M059J (cell line): Measurements from ENCODE around the gene PFKFB2. TPM values are rescaled to one million over a fixed set of nuclear protein-coding genes. Genes with fewer than 3 reads are reported as not detected.

Experiments used
- DNase-seq: peaks from one replicate; pipeline ENCODE4 v3.0.0-alpha.2; 2012; ENCODE audit warnings: low read depth
- total RNA-seq: library from RNA; depleted of rRNA; stranded (reverse); fragments of >200 nt; shearing (Covaris generic); gene quantifications from 2 replicates; pipeline ENCODE4 v1.2.3, GENCODE V29; 2014; rRNA removed

Gene PFKFB2
- total RNA-seq: 6.4 and 6.5 TPM in 2 replicates

DNA sequence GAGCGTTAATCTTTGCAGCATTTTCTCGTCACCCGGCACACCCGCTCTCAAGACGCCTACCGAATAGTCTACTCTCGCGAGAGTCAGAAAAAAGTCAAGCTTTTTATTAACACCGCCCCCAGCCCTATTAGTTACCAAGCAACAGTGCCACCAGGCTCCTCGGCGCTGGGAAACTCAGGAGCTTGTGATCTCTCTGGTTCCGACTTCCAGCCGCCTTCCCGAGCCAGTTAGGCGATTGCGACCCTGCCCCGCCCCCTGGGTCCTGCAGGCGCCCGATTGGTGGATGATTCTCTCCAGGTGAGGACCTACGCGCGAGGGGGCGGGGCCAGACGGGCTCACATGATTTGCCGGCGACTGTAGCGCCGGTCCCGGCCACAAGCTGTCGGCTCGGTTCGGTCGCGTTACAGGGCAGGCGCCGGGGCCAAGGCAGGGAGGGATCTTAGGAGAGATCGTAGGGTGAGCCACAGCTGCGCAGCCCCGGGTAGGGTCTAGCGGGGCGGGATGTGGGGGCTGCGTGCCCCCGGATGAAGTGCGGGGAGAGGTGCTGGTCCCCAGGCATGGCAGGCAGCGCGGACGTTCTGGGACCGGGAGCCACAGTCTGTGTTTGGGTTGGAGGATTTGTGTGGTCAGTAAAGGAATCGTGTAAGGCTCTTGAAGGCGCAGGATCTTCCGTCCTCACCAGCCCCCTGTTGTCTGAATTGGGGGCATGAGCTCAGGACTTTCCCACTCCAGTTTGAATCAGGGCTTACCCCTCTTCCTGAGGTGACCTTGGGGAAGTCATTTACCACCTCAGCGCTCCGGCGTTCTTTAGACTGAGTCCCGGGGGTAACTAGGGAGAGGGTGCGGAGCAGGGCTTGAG, at the start of gene PFKFB2:
Gene PFKFB2, plus strand, starts transcription at position 365 of the 859 bp plus-strand sequence. CDS start 1,443 bp downstream, outside the sequence.
- DNase-seq: peak; percentile 99

DNA sequence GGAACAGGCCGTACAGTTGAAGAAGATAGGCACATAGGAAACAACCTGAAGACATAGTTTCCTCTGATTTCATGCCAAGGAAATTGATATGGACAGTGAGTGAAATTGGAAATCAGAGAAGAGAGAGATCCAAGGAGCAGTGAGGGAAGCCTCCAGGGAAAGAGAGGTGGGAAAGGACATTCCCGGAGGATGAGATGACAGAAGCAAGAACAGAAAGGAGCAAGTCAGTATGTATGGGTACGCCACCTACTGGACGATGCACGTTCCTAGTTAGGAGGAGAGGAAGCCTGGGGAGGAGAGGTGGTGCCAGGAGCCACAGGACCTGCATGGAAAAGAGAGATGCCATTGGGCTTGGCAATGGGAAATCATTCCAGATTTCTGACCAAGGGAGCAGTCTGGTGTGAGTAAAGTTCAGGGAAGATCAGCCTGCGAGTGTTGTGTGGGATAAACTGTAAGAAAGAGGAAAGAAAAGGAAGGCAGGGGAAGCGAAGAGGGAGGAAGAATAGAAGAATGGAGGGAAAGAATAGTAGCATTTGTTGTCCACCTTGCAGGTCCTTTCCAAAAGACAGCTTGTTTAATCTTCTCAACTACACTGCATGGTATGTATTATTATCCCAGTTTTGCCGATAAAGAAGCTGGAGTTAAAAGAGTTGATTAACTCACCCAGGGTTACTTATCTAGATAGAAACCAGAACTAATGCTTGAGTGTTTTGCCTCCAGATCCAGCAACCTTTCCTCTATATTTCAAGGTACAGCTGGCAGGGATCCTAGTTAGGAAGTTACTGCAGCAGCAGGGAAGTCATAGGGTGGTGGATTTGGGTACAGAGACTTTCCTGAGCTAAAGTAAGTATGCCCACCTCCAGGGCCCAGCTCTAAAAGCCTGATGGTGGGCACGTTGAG, 47.9 kb upstream of the PFKFB2 start:
- DNase-seq: peak; percentile 84

DNA sequence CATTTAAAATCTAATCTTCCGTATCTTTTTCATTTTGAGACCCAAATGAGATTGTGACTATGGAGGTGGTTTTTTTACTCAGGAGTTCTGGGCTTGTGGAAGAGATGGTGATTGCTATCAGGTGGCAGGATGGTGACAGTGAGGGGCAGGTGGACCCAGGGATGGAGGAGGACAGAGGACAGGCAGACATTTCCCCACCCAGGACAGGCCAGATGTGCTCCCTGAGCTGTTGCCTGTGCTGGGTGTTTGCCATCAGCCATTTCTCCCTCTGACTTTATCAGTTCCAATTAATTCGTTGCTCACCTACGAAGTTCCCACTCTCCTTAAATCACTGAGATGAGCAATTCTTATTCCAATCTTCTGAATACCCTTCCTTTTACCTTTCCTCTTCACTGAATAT, 47.0 kb upstream of the PFKFB2 start:
- no peak for DNase-seq

DNA sequence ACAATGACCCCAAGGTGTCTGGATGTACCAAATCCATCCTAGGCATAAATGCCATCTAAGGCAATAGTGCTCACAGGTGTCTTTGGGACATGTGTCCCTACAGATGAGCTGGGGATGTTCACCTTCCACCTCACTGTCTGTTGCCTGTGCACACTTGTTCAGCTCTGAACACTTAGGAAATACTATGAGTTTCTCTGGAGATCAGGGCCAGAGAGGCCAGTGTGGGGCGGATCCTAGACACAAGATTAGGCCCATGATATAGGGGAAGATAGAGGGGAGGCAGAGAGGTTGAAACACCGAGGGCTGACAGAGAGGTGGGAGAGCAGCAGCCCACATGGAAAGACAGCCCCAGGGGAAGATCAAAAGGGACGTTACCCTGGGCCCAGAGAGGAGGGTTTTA, 46.2 kb upstream of the PFKFB2 start:
- DNase-seq: peak; percentile 9

DNA sequence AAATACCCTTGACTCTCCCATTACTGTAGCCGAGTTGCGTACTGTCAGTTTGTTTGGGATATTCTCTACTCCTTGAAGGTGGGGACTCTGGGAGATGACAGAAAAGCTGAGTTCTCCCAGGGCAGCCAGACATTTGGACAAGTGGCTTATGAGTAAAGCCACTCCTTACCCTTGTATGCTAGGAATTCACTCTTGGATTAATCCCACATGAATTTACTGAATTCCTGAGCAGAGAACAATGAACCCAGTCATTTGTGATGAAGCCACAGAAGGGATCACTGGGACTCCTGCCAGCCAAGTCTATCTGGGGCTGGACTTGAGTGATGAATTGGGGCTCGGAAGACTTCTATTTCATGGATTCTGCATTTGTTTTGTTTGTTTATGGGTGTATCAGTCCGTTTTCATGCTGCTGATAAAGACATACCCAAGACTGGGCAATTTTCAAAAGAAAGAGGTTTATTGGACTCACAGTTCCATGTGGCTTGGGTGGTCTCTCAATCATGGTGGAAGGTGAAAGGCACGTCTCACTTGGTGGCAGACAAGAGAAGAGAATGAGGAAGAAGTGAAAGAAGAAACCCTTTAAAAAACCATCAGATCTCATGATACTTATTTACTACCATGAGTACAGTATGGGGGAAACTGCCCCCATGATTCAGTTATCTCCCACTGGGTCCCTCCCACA, 45.6 kb upstream of the PFKFB2 start:
- DNase-seq: peak; percentile 99

- DNase-seq: no peak
Observed at GRCh38 chr1:207009182-207009850, 43.8 kb upstream of the PFKFB2 start.

DNA sequence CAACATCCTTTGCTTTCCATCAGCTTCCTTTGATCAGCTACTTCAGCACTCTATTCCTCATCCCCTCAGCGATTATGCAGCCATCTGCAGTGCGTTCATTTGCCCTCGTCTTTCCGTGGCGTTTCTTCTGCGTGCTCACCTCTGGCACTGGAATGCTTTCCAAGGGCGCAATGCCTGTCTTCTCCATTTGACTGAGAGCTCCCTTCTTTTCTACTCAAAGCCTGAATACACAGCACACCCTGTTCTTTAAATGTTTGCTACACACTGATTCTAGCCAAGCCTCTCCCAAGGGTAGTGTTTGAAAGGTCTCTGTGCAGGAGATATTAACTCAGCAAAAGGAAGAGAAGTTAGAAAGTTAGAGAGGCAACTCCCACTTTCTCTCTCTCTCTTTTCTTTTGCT, 43.1 kb upstream of the PFKFB2 start:
- DNase-seq: no peak

DNA sequence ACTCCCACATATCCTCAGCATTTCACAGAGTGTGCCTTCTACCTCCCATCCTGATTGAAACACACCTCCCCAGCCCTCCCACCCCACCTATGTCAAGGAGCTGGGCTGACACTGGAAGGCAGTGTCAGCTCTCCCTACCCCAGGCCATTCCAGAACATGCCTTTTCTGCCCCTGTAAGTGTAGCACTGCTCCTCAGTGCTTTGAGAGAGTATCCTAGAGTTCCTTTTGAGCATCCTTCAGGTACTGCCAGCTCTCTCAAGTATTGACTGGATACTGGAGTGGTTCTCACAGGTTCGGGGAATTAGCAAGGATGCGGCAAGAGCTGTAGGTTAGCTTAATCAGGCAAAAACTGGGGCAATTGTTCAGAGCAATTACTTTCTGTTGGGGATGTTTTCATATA, 42.3 kb upstream of the PFKFB2 start:
- no peak for DNase-seq

DNA sequence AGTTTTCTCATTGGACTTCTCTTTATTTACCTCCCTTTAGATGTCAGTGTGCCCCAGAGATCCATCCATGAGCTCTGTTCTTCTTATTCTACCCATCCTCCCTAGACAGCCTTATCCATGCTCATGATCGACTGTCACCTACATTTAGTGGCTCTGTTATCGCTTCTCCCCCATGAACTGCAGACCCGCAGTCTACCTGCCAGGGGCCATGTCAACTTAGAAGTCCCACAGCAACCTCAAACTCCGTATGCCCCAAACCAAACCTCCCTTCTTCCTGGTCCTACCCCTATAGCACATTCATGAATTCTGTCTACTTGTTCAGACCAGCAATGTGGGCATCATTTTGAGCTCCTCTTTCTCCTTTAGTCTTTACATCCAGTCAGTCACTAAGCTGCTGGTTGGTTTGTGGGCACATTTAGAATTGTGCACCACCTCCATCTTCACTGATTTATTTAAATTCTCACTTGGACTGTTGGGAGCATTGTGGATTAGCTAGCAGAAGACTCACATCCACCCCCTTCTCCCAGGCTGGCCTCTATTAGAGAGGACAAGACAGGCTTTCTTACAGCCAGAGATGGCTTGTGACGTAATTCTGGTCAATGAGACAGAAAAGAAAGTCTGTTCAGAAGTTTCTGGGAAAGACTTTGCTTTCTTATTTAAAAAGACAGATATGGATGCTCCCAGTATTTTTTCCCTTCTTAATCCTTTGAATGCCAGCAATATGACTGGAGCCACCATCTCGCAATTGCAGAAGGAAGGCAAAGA, 39.6 kb upstream of the PFKFB2 start:
- no peak for DNase-seq

DNA sequence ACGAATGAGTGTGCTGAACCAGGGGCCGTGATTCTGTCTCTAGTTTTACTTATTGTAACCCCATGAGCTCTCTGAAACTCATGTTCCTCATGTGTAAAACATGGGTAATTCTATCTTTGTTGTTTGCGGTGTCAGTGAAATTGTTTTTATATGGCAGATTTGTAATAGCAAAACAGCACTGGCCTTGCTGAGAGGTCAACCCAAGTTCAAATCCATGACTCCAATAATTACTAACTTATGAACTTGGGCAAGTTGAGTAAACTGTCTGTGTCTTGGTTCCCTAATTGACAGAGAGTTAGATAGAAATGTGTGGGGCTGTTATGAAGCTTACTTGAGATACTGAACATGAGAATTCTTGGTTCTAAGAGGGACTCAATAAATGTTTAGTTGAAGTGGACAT, 38.3 kb upstream of the PFKFB2 start:
- no peak for DNase-seq

DNA sequence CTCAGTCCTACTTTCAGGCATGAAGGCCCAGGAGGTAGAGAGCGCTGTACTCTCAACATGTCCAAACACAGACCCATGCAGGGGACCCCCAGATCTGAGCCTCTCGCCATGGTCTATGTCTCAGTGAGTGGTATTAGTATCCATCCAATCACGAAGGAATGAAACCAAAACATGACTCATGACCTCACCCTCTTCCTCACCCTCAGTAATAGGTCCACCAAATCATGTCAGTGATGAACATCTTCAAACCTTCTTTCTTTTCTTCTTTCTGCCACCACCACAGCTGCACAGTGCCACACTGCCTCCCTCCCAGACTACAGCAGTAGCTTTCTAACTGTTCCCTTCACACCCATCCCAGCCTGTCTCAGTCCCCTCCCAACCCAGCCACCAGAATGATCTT, 37.3 kb upstream of the PFKFB2 start:
- no peak for DNase-seq

DNA sequence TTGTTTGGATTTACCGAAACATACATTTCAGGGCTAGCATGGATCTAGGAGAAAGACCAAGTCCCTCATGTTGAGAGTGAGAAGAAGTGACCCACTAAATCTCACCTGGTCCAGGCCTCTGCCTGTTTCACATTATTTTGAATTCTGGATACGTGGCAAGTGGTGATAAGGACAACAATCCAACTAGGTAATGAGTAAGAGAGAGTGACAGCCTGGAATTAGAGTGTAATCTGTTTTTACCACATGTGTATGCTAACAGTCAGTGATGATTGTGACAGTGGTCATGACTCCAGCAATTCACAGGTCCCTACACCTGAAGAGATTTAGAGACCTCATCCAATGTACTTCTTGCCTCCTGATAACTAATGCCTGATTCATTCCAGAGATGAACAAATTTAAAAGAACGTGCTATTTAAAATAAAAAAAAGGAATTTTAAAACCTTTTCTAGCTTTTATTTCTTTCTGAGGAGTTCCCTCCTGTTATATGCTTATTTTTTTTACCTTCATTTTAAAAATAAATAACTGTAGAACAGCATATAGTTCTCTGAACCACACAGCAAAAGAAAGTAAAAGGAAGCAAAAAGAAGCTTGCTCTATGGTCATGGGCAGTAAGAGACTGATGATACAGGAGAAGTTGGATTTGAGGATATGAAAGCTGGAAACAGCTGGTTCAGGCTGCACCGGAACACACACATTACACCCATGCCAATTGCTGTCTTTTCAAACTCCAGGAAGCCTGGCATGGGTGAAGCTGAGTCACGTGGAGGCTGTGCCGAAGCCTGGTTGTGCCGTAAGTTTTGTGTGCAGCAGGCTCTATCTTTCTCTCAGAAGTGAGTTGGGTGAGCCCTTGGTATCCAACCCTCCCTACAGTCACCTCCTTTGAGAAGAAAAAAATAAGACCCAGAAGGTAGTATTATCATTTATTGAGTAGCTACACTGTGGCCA, 35.2 kb upstream of the PFKFB2 start:
- peak; percentile 64 for DNase-seq

GRCh38 chr1:207018707-207019106, 34.4 kb upstream of the PFKFB2 start:
- no peak for DNase-seq

- DNase-seq: no peak
Observed at GRCh38 chr1:207019161-207019560, 33.9 kb upstream of the PFKFB2 start.

- DNase-seq: no peak
Observed at GRCh38 chr1:207019661-207020060, 33.4 kb upstream of the PFKFB2 start.

- no peak for DNase-seq
Observed at GRCh38 chr1:207020065-207020708, 32.9 kb upstream of the PFKFB2 start.

DNA sequence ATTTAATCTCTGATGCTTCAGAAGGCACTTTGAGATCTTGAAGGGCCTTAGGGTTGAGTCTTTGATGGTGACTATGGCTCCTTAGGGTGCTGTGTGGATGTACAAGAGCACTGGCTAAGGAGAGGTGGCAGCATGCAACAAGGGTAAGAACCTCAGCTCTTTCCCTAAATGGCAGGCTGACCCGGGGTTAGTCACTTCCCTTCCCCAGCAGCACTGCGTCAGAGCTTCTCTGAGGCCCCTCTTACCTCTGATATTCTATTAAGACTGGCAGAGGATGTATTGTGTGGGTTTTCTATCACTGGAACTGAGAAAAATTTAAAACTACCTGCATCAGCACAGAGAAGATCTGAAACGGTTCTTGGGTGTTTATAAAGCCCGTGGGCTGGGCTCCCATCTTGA, 32.4 kb upstream of the PFKFB2 start:
- no peak for DNase-seq

GRCh38 chr1:207021139-207021861, 31.8 kb upstream of the PFKFB2 start:
- DNase-seq: no peak
